Measurements from ENCODE around the gene SCARF1.

SCARF1 gene

DNA sequence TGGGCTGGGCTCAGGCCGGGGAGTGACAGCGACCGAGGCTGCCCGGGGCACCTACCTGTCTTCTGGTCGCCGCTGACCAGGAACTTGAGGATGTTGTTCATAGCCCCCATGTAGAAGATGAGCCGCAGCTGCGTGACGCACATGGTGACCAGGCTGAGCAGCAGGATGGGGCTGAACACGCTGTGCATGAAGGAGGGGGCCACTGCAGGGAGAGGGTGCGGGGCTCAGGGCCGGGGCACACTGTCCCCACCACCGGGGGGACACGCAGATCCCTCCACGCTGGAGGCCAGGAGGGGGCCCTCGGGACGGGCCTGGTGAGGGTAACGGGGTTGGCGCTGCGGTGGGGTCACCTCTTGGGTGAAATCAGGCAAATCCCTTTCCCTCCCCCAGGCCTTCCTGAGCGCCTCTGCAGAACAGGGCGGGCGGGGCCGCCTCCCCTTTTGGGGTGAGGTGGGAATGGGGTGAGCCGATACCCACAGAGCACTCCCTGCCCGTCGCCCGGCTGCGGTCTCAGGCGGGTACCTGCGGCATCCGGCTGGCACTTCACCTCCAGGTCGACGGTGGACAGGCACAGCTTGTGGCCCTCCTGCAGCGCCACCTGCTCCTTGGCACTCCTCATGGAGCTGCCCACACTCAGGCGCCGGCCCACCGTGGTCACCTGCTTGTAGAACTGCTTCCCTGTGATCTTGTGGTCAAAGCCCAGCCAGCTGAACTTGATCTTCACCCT is 54.6 kb downstream of the SCARF1 start:
- Histone ChIP-seq H3K4me3 (ENCODE audit: low read length) (no peak overlapping the region), H3K9ac (ENCODE audit: low read length) (peak overlapping the region; percentile 67), H3K36me3 (ENCODE audit: control insufficient read depth, insufficient read depth, low read length, severe bottlenecking) (peaks cover 22% of the 10 kb centered on the region), H3K4me1 (ENCODE audit: control insufficient read depth, insufficient read depth, low read length) (peaks cover 21% of the 10 kb centered on the region), H3K9me3 (ENCODE audit: control insufficient read depth, low read length) (no peaks in the 10 kb centered on the region), H3K27me3 (replicated peaks; ENCODE audit: control insufficient read depth, insufficient read depth, low read length) (no peaks in the 10 kb centered on the region)
- no peak for DNase-seq (ENCODE audit: low read depth)

DNA sequence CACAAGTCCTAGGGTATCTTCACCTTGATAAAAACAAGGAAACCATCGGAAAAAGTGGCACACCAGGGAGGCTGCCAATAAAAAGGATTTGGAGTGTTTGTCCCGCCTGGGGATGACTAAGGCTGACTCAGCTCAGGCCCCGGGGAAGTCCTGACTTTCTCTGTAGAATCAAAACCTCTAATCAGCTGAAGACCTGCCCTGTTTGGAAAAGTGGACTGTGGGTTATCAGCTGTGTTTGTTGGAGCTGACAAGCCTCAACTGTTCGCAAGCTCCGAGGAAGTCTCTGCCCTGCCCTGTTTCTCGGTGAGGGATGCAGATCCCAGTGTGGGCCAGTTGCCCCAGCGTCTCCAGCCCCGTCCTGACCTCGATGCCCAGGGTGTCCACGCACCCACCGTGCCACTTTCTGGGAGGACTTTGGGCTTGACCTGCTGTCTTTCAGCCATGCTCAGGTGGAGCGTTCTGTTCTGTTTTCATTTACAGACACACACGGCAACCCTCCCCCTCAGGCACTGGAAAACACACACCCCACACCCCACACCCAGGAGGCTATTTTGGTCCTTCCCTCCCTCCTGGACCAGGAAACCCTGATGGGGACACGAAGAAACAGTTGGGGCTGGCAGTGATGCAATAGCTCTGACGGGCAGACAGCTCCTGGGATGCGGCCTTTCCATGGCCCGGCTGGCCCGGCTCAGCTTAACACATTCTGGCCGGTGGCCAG is 55.3 kb downstream of the SCARF1 start:
- H3K4me3 ChIP-seq (ENCODE audit: low read length), result peak overlapping the region; percentile 57
- DNase-seq (ENCODE audit: low read depth), result peak; percentile 89
- peak overlapping the region; percentile 67 for H3K9ac ChIP-seq (ENCODE audit: low read length)
- no peaks in the 10 kb centered on the region for H3K9me3 ChIP-seq (ENCODE audit: control insufficient read depth, low read length)
- H3K36me3 ChIP-seq (ENCODE audit: control insufficient read depth, insufficient read depth, low read length, severe bottlenecking), result peaks cover 26% of the 10 kb centered on the region
- H3K27me3 ChIP-seq (replicated peaks; ENCODE audit: control insufficient read depth, insufficient read depth, low read length), result no peaks in the 10 kb centered on the region
- H3K4me1 ChIP-seq (ENCODE audit: control insufficient read depth, insufficient read depth, low read length), result peaks cover 21% of the 10 kb centered on the region

DNA sequence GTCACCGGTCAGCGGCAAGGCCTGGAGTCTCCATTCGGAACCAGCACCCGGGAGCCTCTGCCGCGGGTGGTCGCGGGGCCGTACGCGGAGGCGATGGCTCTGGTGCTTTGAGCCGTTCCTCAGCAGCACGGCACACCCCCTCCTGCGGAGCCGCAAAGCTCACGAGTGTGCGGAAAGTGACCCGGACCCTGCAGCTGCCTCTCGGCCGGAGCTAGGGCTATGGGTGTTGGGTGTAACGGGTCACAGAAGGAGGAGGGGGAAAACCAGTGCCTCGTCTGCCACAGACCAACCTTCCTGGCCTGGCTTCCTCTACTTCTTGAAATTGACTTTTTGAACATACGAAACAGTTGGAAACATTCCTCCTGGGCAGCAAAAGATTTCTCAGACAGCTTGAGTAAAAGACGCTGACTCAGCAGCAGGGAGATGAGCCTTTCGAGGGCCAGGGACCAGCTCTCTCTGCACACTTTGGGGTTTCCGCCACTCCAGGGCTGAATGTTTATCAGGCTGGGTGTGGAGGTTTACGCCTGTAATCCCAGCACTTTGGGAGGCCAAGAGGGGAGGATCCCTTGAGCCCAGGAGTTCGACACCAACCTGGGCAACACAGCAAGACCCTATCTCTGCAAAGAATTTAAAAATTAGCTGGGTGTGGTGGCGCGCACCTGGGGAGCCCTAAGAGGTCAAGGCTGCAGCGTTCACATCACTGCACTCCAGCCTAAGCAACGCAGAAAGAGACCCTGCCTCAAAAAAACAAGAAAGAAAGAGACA is 56.5 kb downstream of the SCARF1 start:
- no peaks in the 10 kb centered on the region for H3K27me3 ChIP-seq (replicated peaks; ENCODE audit: control insufficient read depth, insufficient read depth, low read length)
- no peak for DNase-seq (ENCODE audit: low read depth)
- H3K4me3 ChIP-seq (ENCODE audit: low read length), result no peak overlapping the region
- H3K9me3 ChIP-seq (ENCODE audit: control insufficient read depth, low read length), result no peaks in the 10 kb centered on the region
- peaks cover 21% of the 10 kb centered on the region for H3K4me1 ChIP-seq (ENCODE audit: control insufficient read depth, insufficient read depth, low read length)
- H3K9ac ChIP-seq (ENCODE audit: low read length), result no peak overlapping the region
- peaks cover 35% of the 10 kb centered on the region for H3K36me3 ChIP-seq (ENCODE audit: control insufficient read depth, insufficient read depth, low read length, severe bottlenecking)

DNA sequence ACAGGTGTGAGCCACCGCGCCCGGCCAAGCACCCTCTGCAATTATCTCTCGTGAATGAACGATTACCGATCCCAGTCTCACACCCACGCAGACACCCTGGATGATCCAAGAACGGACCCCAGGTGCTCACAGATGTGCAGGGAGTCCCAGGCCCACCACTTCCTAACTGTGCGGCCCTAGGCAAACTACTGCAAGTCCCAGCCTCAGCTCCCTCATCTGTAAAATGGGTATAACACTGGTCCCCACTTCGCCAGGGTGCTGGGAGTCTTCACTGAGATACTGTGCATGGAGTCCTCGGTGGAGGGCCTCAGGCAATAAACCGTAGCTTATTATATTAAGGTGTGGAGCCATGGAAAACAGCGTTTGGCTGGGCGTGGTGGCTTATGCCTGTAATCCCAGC is 61.4 kb downstream of the SCARF1 start:
- H3K4me3 ChIP-seq (ENCODE audit: low read length), result no peak overlapping the region
- H3K4me1 ChIP-seq (ENCODE audit: control insufficient read depth, insufficient read depth, low read length), result peaks cover 9% of the 10 kb centered on the region
- DNase-seq (ENCODE audit: low read depth), result no peak
- peaks cover 37% of the 10 kb centered on the region for H3K36me3 ChIP-seq (ENCODE audit: control insufficient read depth, insufficient read depth, low read length, severe bottlenecking)
- no peaks in the 10 kb centered on the region for H3K9me3 ChIP-seq (ENCODE audit: control insufficient read depth, low read length)
- no peak overlapping the region for H3K9ac ChIP-seq (ENCODE audit: low read length)
- no peaks in the 10 kb centered on the region for H3K27me3 ChIP-seq (replicated peaks; ENCODE audit: control insufficient read depth, insufficient read depth, low read length)

Data from adipocyte (in vitro differentiated cells).